ENCODE results near the gene SLC12A2. TPM values are rescaled to one million over a fixed set of nuclear protein-coding genes. Genes with fewer than 3 reads are reported as not detected.

The SLC12A2 gene
- total and polyA plus RNA-seq, 2 donors from 2014 or later: 3.8 to 21.0 TPM

DNA sequence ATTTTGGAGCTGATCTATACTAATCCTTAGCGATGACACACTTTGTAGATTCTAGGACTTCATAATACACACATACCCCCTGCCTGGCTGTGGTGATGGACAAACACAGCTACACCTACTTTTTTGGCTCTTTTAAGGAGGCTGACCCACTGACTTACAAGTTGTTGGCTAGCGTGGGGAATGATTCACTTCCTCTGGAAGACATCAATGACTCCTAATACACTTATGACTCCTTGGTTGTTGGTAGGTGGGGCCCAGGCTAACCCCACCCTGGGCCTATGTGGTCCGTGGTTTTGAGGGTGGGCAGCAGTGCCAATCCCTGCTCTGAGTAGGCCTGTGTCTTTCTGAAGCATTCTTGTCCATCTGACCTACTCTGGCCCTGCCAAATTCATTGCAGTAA is 144.4 kb downstream of the SLC12A2 start:
- Histone ChIP-seq H3K27me3 (ENCODE audit: control insufficient read depth, insufficient read depth, low read length) (no peaks in the 10 kb centered on the region), H3K27ac (ENCODE audit: low read depth in 2 of 2, low read length in 2 of 2) (no peak overlapping the region), H3K4me1 (ENCODE audit: control insufficient read depth in 2 of 3, insufficient read depth in 2 of 3, low read depth in 1 of 3, low read length in 3 of 3) (no peaks in the 10 kb centered on the region), H3K9ac (ENCODE audit: low read length in 3 of 3) (no peak overlapping the region), H3K9me3 (ENCODE audit: control insufficient read depth in 2 of 3, insufficient read depth in 1 of 3, low read length in 3 of 3) (no peaks in the 10 kb centered on the region), H3K36me3 (ENCODE audit: control insufficient read depth in 2 of 3, insufficient read depth in 3 of 3, low read length in 3 of 3) (no peaks in the 10 kb centered on the region), H3K4me3 (ENCODE audit: low read length in 3 of 3) (no peak overlapping the region)
- FAIRE-seq (no peak), DNase-seq (no peak)
- TF ChIP-seq, protein P1, sequence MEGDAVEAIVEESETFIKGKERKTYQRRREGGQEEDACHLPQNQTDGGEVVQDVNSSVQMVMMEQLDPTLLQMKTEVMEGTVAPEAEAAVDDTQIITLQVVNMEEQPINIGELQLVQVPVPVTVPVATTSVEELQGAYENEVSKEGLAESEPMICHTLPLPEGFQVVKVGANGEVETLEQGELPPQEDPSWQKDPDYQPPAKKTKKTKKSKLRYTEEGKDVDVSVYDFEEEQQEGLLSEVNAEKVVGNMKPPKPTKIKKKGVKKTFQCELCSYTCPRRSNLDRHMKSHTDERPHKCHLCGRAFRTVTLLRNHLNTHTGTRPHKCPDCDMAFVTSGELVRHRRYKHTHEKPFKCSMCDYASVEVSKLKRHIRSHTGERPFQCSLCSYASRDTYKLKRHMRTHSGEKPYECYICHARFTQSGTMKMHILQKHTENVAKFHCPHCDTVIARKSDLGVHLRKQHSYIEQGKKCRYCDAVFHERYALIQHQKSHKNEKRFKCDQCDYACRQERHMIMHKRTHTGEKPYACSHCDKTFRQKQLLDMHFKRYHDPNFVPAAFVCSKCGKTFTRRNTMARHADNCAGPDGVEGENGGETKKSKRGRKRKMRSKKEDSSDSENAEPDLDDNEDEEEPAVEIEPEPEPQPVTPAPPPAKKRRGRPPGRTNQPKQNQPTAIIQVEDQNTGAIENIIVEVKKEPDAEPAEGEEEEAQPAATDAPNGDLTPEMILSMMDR (IDR thresholded peaks at IDR 0.05; ENCODE audit: borderline replicate concordance, extremely low read depth, insufficient read depth): no peak
- intact Hi-C loops (cut with DNase I): no loop called here

DNA sequence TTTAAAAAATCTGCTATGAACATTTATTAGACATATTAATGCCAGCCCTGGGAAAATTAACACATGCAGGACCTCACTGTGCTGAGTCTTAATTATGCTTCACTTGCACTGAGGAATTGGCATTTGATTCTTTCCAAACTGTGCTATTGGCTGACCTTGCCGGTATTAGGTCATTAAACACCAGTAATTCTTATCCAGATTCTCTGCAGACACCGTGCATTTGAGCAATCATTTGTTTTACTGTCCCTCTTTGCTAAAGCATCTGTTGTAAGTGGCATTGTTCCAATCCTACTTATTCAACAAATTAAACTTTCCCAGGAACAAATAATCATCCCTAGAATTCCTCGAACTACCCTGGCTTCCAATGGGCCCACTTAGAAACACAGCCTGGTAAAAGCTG is 145.0 kb downstream of the SLC12A2 start:
- Histone ChIP-seq H3K27me3 (ENCODE audit: control insufficient read depth, insufficient read depth, low read length) (no peaks in the 10 kb centered on the region), H3K9ac (ENCODE audit: low read length in 3 of 3) (no peak overlapping the region), H3K27ac (ENCODE audit: low read depth in 2 of 2, low read length in 2 of 2) (no peak overlapping the region), H3K36me3 (ENCODE audit: control insufficient read depth in 2 of 3, insufficient read depth in 3 of 3, low read length in 3 of 3) (no peaks in the 10 kb centered on the region), H3K9me3 (ENCODE audit: control insufficient read depth in 2 of 3, insufficient read depth in 1 of 3, low read length in 3 of 3) (no peaks in the 10 kb centered on the region), H3K4me1 (ENCODE audit: control insufficient read depth in 2 of 3, insufficient read depth in 2 of 3, low read depth in 1 of 3, low read length in 3 of 3) (no peaks in the 10 kb centered on the region), H3K4me3 (ENCODE audit: low read length in 3 of 3) (no peak overlapping the region)
- TF ChIP-seq, protein P1 (IDR thresholded peaks at IDR 0.05; ENCODE audit: borderline replicate concordance, extremely low read depth, insufficient read depth): no peak
- FAIRE-seq (no peak), DNase-seq (peak in 2 of 5 donors; percentile 15 to 66)
- intact Hi-C loops (cut with DNase I): no loop called here

DNA sequence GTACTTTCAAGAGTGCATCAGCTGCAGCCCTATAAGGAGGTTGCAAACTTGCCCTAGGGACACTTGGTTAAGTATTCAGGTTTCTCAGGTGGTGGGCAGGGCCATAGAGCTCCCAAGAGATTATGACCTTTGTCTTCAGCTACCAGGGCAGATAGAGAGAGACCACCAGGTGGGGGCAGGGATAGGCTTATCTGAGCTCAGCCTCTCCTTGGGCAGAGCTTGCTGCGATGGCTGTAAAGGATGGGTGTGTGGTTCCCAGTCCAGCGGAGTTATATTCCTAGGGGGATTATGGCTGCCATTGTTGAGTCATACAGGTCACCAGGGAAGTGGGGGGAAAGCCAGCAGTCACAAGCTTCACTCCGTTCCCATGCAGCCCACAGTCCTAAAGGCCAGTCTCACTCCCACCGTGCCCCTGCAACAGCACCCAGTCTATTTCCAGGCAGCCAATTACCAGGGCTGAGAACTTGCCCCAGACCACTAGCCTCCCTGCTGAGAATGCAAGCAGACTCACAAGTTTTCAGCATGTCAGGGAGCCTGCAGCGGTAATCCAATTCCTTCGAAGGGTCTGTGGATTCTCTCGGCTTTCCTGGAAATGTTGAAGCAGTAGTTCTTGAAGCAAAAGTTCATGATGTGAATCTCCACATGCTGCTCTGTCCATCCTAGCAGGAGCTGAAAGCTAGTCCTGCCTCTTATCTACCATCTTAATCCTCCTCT is 151.5 kb downstream of the SLC12A2 start:
- H3K4me3 ChIP-seq (ENCODE audit: low read length in 3 of 3): no peak overlapping the region
- no peak overlapping the region for H3K9ac ChIP-seq (ENCODE audit: low read length in 3 of 3)
- TF ChIP-seq, protein P1 (IDR thresholded peaks at IDR 0.05; ENCODE audit: borderline replicate concordance, extremely low read depth, insufficient read depth): no peak
- H3K4me1 ChIP-seq (ENCODE audit: control insufficient read depth in 2 of 3, insufficient read depth in 2 of 3, low read depth in 1 of 3, low read length in 3 of 3): no peaks in the 10 kb centered on the region
- no peak for FAIRE-seq
- H3K27me3 ChIP-seq (ENCODE audit: control insufficient read depth, insufficient read depth, low read length): no peaks in the 10 kb centered on the region
- no peaks in the 10 kb centered on the region for H3K9me3 ChIP-seq (ENCODE audit: control insufficient read depth in 2 of 3, insufficient read depth in 1 of 3, low read length in 3 of 3)
- intact Hi-C loops (cut with DNase I): no loop called here
- H3K27ac ChIP-seq (ENCODE audit: low read depth in 2 of 2, low read length in 2 of 2): no peak overlapping the region
- no peaks in the 10 kb centered on the region for H3K36me3 ChIP-seq (ENCODE audit: control insufficient read depth in 2 of 3, insufficient read depth in 3 of 3, low read length in 3 of 3)
- no peak for DNase-seq

DNA sequence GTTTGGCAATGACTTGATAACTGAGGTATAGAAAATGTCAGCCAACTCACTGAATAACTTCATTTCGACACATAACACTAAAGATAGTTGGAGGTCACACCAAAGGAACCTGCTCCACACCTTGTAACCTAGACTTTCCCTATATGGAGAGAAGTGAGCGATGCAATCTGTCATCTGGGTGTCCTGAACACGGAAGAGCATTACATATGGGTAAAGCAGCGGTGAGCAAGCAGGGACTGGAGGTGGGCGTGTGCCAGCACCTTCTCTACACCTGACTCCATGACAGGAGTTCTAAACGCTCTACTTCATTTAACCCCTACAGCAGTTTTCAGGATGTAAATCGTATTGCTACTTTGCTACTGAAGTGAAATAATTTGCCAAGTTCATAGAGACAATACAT is 152.8 kb downstream of the SLC12A2 start:
- no peak overlapping the region for H3K4me3 ChIP-seq (ENCODE audit: low read length in 3 of 3)
- H3K27me3 ChIP-seq (ENCODE audit: control insufficient read depth, insufficient read depth, low read length): no peaks in the 10 kb centered on the region
- no peaks in the 10 kb centered on the region for H3K36me3 ChIP-seq (ENCODE audit: control insufficient read depth in 2 of 3, insufficient read depth in 3 of 3, low read length in 3 of 3)
- TF ChIP-seq, protein P1 (IDR thresholded peaks at IDR 0.05; ENCODE audit: borderline replicate concordance, extremely low read depth, insufficient read depth): no peak
- no peak for DNase-seq
- H3K9ac ChIP-seq (ENCODE audit: low read length in 3 of 3): no peak overlapping the region
- no peak for FAIRE-seq
- H3K4me1 ChIP-seq (ENCODE audit: control insufficient read depth in 2 of 3, insufficient read depth in 2 of 3, low read depth in 1 of 3, low read length in 3 of 3): no peaks in the 10 kb centered on the region
- intact Hi-C loops (cut with DNase I): no loop called here
- H3K27ac ChIP-seq (ENCODE audit: low read depth in 2 of 2, low read length in 2 of 2): no peak overlapping the region
- H3K9me3 ChIP-seq (ENCODE audit: control insufficient read depth in 2 of 3, insufficient read depth in 1 of 3, low read length in 3 of 3): no peaks in the 10 kb centered on the region

Measured in kidney (tissue), 14 donors.